AG09309 (cell line): ENCODE results near the gene PRPF38B.

Experiments used
- DNase-seq: peaks from one replicate; pipeline ENCODE4 v3.0.0-alpha.2; 2010; ENCODE audit warnings: low read depth
- H3K4me3 ChIP-seq: 2 replicates; pipeline ENCODE4 v1.5.1; 2011; ENCODE audit warnings: mild to moderate bottlenecking, low read depth, low read length, moderate library complexity; ENCODE audit not compliant: control insufficient read depth
- TF ChIP-seq, protein P1 (sequence below): IDR thresholded peaks from 2 replicates; pipeline ENCODE4 v1.5.1; 2011; ENCODE audit warnings: mild to moderate bottlenecking, low read depth, low read length, inconsistent platforms; ENCODE audit not compliant: insufficient read depth, control insufficient read depth; ENCODE audit errors: missing control alignments

Gene PRPF38B

DNA sequence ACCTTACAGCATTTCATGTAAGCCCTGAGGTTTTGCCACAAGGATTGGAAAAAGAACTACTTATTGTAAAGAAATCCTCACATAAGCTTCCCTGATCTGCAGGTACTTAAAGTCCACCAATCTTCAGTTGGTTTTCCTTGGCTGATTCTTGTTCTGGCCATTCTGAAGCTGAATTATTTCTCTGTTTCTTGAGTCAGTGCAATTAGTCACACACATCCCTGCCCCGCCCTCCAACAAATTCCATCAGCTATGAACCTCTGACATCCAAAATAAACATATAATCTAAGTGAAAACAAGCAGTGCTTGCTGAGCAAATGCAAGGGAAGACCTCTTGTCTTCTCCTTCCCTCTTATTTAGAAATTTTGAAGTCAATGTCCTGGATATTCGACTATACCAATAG, 12.4 kb downstream of the PRPF38B start:
- TF ChIP-seq, protein P1, sequence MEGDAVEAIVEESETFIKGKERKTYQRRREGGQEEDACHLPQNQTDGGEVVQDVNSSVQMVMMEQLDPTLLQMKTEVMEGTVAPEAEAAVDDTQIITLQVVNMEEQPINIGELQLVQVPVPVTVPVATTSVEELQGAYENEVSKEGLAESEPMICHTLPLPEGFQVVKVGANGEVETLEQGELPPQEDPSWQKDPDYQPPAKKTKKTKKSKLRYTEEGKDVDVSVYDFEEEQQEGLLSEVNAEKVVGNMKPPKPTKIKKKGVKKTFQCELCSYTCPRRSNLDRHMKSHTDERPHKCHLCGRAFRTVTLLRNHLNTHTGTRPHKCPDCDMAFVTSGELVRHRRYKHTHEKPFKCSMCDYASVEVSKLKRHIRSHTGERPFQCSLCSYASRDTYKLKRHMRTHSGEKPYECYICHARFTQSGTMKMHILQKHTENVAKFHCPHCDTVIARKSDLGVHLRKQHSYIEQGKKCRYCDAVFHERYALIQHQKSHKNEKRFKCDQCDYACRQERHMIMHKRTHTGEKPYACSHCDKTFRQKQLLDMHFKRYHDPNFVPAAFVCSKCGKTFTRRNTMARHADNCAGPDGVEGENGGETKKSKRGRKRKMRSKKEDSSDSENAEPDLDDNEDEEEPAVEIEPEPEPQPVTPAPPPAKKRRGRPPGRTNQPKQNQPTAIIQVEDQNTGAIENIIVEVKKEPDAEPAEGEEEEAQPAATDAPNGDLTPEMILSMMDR: no peak
- H3K4me3 ChIP-seq: no peak overlapping the region
- DNase-seq: peak; percentile 28

DNA sequence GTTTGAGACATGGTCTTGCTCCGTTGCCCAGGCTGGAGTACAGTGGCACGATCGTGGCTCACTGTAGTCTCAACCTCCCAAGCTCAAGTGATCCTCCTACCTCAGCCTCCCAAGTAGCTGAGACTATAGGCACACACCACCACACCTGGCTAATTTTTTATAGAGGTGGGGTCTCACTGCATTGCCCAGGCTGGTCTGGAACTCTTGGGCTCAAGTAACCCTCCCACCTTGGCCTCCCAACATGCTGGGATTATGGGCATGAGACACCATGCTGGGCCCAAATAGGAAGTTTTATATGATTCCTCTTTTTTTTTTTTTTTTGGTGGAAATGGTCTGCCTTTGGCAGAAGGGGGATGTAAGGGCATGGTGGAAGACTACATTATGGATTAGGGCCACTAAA, 14.5 kb downstream of the PRPF38B start:
- TF ChIP-seq, protein P1: no peak
- H3K4me3 ChIP-seq: no peak overlapping the region
- DNase-seq: no peak

DNA sequence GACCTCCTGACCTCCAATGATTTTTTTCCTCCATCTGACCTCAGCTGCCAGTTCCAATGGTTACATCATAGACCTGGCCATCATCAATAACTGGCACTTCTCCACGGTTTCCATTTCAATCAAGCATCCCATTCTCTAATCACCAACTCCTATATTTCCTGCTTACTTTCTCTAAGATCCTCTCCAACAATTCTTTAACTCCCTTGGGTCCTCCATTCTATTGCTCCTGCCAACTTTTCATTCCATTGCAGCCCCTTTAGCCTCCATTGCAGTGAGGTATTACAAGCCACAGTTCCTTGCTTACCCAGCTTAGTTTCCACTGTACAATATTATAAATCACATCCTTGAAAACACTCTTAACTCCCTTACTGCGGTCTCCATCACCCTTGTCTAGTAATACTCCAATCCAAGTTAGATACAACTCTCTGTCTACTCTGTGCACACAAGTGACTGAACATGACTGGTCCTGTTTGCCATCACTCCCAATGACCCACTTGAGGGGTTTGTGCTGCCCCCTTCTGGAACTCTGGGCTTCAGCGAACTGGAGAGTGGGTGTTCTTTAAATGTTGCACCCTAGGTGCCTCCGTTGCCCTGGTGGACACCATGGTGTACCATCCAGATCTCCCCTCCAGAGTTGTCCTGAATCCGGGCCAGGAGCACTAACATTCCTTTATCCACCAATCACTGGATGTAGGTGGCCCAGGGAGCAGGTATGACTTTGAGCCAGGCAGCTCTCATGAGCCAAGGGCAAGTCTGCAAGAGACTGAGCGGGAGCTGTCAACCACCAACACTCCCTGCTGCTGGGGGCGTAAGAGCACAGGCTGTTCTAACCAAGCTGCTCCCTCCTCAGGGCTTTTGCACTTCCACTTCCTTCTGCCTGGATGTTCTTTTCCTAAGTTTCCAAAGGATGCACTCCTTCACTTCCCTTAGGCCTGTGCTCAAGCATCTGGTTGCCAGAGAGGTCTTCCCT, 16.9 kb downstream of the PRPF38B start:
- TF ChIP-seq, protein P1: peak; percentile 8
- DNase-seq: no peak
- H3K4me3 ChIP-seq: no peak overlapping the region

- TF ChIP-seq, protein P1: no peak
- no peak within 1 kb of the TSS for H3K4me3 ChIP-seq
- no peak for DNase-seq
Observed at GRCh38 chr1:108712606-108713150, 20.6 kb downstream of the PRPF38B start, which contains the start of gene FNDC7. FNDC7 (plus strand) TSS chr1:108712908; CDS start chr1:108712934, 26 bp downstream.

GRCh38 chr1:108715932-108716331, 23.8 kb downstream of the PRPF38B start:
- TF ChIP-seq, protein P1: no peak
- no peak for DNase-seq
- no peak overlapping the region for H3K4me3 ChIP-seq

DNA sequence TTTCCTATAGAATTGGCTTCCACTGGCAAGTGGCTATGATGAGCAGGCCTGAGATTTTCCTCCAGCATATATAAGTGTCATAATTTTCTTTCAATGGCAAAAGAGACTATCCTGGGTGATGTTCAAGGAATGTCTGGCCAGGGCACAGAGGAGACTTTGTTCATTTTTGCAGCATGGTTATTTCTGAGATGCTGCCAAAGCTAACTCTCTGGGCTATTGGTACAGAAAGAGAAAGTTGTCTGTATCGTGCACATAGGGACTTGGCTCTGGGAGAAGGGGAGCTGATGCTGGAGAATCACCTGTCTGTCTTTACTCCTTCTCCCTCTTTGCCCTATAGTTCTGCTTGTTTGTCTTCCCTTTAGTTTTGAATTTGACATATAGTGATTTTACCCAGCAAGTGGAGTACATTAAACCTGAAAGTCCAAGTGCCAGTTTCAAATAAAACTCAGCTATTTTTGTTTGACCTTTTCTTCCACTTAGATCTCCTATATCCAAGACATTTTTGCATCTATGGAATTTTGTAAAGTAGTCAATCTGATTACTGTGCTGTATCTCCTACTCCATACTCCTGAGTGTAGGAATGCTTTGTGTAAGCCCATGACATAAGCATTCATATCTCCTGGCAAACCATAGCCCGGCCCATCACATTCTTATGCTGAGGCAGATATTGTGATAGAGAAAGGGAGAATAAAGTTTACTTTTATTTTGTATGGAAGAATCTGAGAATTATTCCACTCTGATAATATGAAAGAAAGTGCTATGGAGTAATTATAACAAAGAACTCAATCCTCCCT, 24.5 kb downstream of the PRPF38B start:
- no peak for DNase-seq
- H3K4me3 ChIP-seq: no peak overlapping the region
- TF ChIP-seq, protein P1: no peak
